Measurements from ENCODE around the gene ZNF284. TPM values are rescaled to one million over a fixed set of nuclear protein-coding genes. Genes with fewer than 3 reads are reported as not detected.

The ZNF284 gene
- 0.72 TPM for polyA plus RNA-seq (2013, experiment 1 of 2)
- 0.88 TPM for polyA plus RNA-seq (2013, experiment 2 of 2)

DNA sequence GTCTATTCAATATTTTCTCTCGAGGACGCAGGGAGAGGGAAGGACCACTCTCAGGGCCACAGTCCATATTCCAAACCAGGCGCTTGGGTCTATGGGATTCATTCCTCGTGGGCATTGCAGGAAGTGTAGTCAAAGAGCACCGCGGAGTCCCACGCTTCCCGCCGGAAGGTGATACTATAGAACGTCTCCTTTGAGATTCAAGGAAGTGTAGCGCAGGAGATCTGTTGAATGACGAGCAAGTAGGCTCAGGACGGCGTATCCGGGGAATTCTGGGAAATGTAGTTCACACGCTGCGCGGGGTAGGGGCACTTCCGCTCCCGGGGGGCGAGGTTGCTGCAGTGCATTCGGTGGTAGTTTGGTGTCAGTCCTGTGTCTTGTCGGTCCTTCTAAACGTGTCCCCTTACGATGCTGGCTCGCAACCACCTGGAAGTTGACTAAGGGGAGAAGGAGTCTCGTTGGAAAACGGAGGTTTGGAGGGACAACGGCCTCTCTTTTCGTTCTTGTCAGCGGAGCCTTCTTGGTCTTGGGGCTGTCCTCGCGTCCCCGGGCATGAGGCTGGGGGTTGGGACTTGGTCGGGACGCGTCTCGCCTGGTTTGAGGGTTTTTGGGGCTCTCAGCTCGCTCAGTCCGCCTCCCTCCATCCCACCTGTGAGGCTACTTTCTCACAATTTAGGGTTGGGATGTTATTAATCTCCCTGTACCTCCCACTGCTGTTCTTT is at the start of gene ZNF284:
ZNF284 (plus strand) TSS at position 336 of the 719 bp plus-strand sequence. CDS start 4,231 bp downstream, outside the sequence.
- H3K4me3 ChIP-seq (ENCODE audit: low read length), result peak within 1 kb of the TSS; percentile 68
- no peak within 1 kb of the TSS for H3K4ac ChIP-seq (ENCODE audit: low read depth, low read length)
- H3K27ac ChIP-seq (ENCODE audit: low read depth, low read length), result no peak within 1 kb of the TSS
- peak; percentile 97 for DNase-seq
- H3K18ac ChIP-seq (ENCODE audit: low read length), result no peak within 1 kb of the TSS
- H3K9ac ChIP-seq (ENCODE audit: low read length), result peak within 1 kb of the TSS; percentile 75
- H2BK15ac ChIP-seq (replicated peaks; ENCODE audit: low read depth), result no peak within 1 kb of the TSS
- peak within 1 kb of the TSS; percentile 47 for H4K5ac ChIP-seq (ENCODE audit: low read length)
- no peaks in the 10 kb centered on the region for H3K79me1 ChIP-seq (ENCODE audit: low read length)
- H3K79me2 ChIP-seq (ENCODE audit: control insufficient read depth, insufficient read depth, low read length), result no peaks in the 10 kb centered on the region
- H4K8ac ChIP-seq (ENCODE audit: low read depth, low read length), result peak within 1 kb of the TSS; percentile 83
- no peak within 1 kb of the TSS for H3K23ac ChIP-seq (ENCODE audit: low read length)
- peak within 1 kb of the TSS; percentile 92 for H3K4me2 ChIP-seq (ENCODE audit: low read length)
- no peaks in the 10 kb centered on the region for H3K4me1 ChIP-seq (ENCODE audit: control insufficient read depth, low read depth, low read length)
- H2BK5ac ChIP-seq (ENCODE audit: low read length), result no peak within 1 kb of the TSS
- no CpG with 5 or more reads among the region's 40 CpGs for WGBS (ENCODE audit: extremely low coverage, insufficient coverage, low lambda C conversion rate)
- H3K27me3 ChIP-seq (ENCODE audit: insufficient read depth, low read length, poor library complexity), result no peaks in the 10 kb centered on the region
- H2AK5ac ChIP-seq (ENCODE audit: low read length), result no peak within 1 kb of the TSS
- peak within 1 kb of the TSS; percentile 88 for H3K56ac ChIP-seq (ENCODE audit: low read length)
- H3K36me3 ChIP-seq (ENCODE audit: control insufficient read depth, insufficient read depth, low read length), result no peaks in the 10 kb centered on the region
- no peak within 1 kb of the TSS for H2BK120ac ChIP-seq (ENCODE audit: low read depth, low read length)

DNA sequence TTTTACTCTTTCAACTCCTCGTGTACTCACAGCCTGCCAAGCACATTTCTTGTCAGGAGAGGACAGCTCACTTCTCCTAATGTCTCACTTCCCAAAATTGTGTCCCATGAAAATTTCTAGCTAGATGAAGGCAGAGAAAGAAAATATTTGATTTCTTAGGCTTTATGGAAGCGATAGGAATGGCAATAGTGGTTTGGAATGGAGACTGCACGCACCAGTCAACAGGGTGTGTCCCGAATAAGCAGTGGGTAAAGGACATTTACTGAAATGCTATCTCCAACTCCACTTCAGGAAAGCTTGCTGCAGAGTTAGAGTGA is 47.1 kb upstream of the ZNF284 start:
- Histone ChIP-seq H3K27ac (ENCODE audit: low read depth, low read length) (no peak overlapping the region), H3K4me2 (ENCODE audit: low read length) (peak overlapping the region; percentile 59), H3K36me3 (ENCODE audit: control insufficient read depth, insufficient read depth, low read length) (no peaks in the 10 kb centered on the region), H3K79me1 (ENCODE audit: low read length) (no peaks in the 10 kb centered on the region), H3K27me3 (ENCODE audit: insufficient read depth, low read length, poor library complexity) (no peaks in the 10 kb centered on the region), H3K56ac (ENCODE audit: low read length) (peak overlapping the region; percentile 89), H3K9ac (ENCODE audit: low read length) (peak overlapping the region; percentile 68), H2BK120ac (ENCODE audit: low read depth, low read length) (no peak overlapping the region), H2BK5ac (ENCODE audit: low read length) (no peak overlapping the region), H3K4ac (ENCODE audit: low read depth, low read length) (peak overlapping the region; percentile 24), H3K23ac (ENCODE audit: low read length) (no peak overlapping the region), H3K4me1 (ENCODE audit: control insufficient read depth, low read depth, low read length) (peaks cover 2% of the 10 kb centered on the region), H2BK15ac (replicated peaks; ENCODE audit: low read depth) (no peak overlapping the region), H4K8ac (ENCODE audit: low read depth, low read length) (peak overlapping the region; percentile 69), H3K79me2 (ENCODE audit: control insufficient read depth, insufficient read depth, low read length) (no peaks in the 10 kb centered on the region), H2AK5ac (ENCODE audit: low read length) (no peak overlapping the region), H3K4me3 (ENCODE audit: low read length) (peak overlapping the region; percentile 33), H3K18ac (ENCODE audit: low read length) (no peak overlapping the region), H4K5ac (ENCODE audit: low read length) (peak overlapping the region; percentile 97)
- DNase-seq, result no peak
- whole genome bisulfite sequencing (ENCODE audit: extremely low coverage, insufficient coverage, low lambda C conversion rate), result no CpG with 5 or more reads among the region's 4 CpGs

DNA sequence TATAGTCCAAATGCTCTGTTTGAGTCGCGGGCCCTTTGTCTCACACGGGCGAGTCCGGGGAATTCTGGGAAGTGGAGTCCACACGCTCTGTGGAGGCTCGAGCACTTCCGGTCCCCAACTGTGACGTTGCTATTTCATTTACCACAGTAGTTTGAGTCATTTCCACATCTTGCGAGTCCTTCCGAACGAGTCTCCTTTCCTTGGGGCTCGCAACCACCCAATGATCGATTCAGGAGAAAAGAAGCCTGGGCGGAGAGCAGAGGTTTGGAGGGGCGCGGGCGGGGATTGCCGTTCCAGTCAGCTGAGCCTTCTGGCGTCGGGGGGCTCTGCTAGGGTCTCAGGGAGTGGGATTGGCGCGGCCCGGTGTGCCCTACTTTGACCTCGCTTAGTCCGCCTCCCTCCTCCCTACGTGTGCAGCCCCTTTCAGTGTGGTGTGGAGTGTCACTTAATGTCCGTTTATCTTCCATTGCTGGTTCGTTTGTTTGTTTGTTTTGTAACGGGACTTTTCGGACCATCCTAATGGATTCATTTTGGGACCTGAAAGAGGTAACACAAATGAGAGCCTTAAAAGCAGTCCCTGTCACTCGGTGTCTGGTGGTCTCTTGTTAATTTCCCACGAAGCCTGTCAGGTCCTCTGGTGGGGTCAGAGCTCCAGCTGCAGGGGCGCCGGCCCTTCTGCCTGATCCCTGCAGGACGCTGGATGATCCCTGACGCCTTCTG is 46.6 kb upstream of the ZNF284 start, which contains the start of gene ZNF222:
ZNF222 (plus strand) TSS at position 163 of the 720 bp plus-strand sequence; CDS start at position 221, 58 bp downstream.
- Histone ChIP-seq H3K36me3 (ENCODE audit: control insufficient read depth, insufficient read depth, low read length) (no peaks in the 10 kb centered on the region), H2BK5ac (ENCODE audit: low read length) (no peak within 1 kb of the TSS), H3K4me2 (ENCODE audit: low read length) (peak within 1 kb of the TSS; percentile 77), H3K18ac (ENCODE audit: low read length) (no peak within 1 kb of the TSS), H3K56ac (ENCODE audit: low read length) (peak within 1 kb of the TSS; percentile 94), H3K23ac (ENCODE audit: low read length) (no peak within 1 kb of the TSS), H3K27ac (ENCODE audit: low read depth, low read length) (no peak within 1 kb of the TSS), H3K79me2 (ENCODE audit: control insufficient read depth, insufficient read depth, low read length) (no peaks in the 10 kb centered on the region), H3K9ac (ENCODE audit: low read length) (peak within 1 kb of the TSS; percentile 85), H3K27me3 (ENCODE audit: insufficient read depth, low read length, poor library complexity) (no peaks in the 10 kb centered on the region), H2AK5ac (ENCODE audit: low read length) (no peak within 1 kb of the TSS), H3K4me1 (ENCODE audit: control insufficient read depth, low read depth, low read length) (peaks cover 2% of the 10 kb centered on the region), H2BK120ac (ENCODE audit: low read depth, low read length) (no peak within 1 kb of the TSS), H2BK15ac (replicated peaks; ENCODE audit: low read depth) (no peak within 1 kb of the TSS), H4K8ac (ENCODE audit: low read depth, low read length) (peak within 1 kb of the TSS; percentile 69), H3K79me1 (ENCODE audit: low read length) (no peaks in the 10 kb centered on the region), H3K4ac (ENCODE audit: low read depth, low read length) (peak within 1 kb of the TSS; percentile 24), H4K5ac (ENCODE audit: low read length) (peak within 1 kb of the TSS; percentile 97), H3K4me3 (ENCODE audit: low read length) (peak within 1 kb of the TSS; percentile 93)
- no CpG with 5 or more reads among the region's 37 CpGs for WGBS (ENCODE audit: extremely low coverage, insufficient coverage, low lambda C conversion rate)
- peak; percentile 87 for DNase-seq

DNA sequence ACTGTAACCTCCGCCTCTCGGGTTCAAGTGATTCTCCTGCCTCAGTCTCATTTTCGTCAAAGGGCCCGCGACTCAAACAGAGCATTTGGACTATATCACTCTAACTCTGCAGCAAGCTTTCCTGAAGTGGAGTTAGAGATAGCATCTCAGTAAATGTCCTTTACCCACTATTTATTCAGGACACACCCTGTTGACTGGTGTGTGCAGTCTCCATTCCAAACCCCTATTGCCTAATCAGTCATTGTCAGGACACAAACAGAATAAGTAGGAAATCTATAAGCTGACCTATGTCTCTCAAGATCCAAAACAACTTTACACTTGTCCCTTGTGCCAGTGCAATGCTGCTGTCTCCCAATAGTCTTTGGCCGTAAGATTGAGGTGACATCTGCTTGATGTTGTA is 45.3 kb upstream of the ZNF284 start:
- H2BK120ac ChIP-seq (ENCODE audit: low read depth, low read length), result no peak overlapping the region
- H3K4me1 ChIP-seq (ENCODE audit: control insufficient read depth, low read depth, low read length), result peaks cover 2% of the 10 kb centered on the region
- H3K27ac ChIP-seq (ENCODE audit: low read depth, low read length), result no peak overlapping the region
- H3K4ac ChIP-seq (ENCODE audit: low read depth, low read length), result no peak overlapping the region
- no peak overlapping the region for H2AK5ac ChIP-seq (ENCODE audit: low read length)
- H2BK15ac ChIP-seq (replicated peaks; ENCODE audit: low read depth), result no peak overlapping the region
- no peak overlapping the region for H4K8ac ChIP-seq (ENCODE audit: low read depth, low read length)
- no peak overlapping the region for H3K4me3 ChIP-seq (ENCODE audit: low read length)
- no peaks in the 10 kb centered on the region for H3K79me1 ChIP-seq (ENCODE audit: low read length)
- no peak overlapping the region for H3K23ac ChIP-seq (ENCODE audit: low read length)
- no peak overlapping the region for H2BK5ac ChIP-seq (ENCODE audit: low read length)
- H3K36me3 ChIP-seq (ENCODE audit: control insufficient read depth, insufficient read depth, low read length), result peaks cover under 1% of the 10 kb centered on the region
- H3K18ac ChIP-seq (ENCODE audit: low read length), result no peak overlapping the region
- no peaks in the 10 kb centered on the region for H3K79me2 ChIP-seq (ENCODE audit: control insufficient read depth, insufficient read depth, low read length)
- no peak overlapping the region for H3K56ac ChIP-seq (ENCODE audit: low read length)
- no peak overlapping the region for H3K9ac ChIP-seq (ENCODE audit: low read length)
- H3K4me2 ChIP-seq (ENCODE audit: low read length), result no peak overlapping the region
- DNase-seq, result no peak
- H4K5ac ChIP-seq (ENCODE audit: low read length), result no peak overlapping the region
- no CpG with 5 or more reads among the region's 6 CpGs for WGBS (ENCODE audit: extremely low coverage, insufficient coverage, low lambda C conversion rate)
- H3K27me3 ChIP-seq (ENCODE audit: insufficient read depth, low read length, poor library complexity), result no peaks in the 10 kb centered on the region

DNA sequence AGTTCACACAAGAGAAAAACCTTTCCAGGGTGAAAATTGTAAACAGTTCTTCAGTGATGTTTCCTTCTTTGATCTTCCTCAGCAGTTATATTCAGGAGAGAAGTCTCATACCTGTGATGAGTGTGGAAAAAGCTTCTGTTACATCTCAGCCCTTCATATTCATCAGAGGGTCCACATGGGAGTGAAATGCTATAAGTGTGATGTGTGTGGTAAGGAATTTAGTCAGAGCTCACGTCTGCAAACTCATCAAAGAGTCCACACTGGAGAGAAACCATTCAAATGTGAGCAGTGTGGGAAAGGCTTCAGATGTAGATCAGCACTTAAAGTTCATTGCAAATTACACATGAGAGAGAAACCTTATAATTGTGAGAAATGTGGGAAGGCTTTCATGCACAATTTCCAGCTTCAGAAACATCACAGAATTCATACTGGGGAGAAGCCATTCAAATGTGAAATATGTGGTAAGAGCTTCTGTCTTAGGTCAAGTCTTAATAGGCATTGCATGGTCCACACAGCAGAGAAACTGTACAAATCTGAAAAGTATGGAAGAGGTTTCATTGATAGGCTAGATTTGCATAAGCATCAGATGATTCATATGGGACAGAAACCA is 39.9 kb upstream of the ZNF284 start:
- Histone ChIP-seq H4K8ac (ENCODE audit: low read depth, low read length) (no peak overlapping the region), H3K36me3 (ENCODE audit: control insufficient read depth, insufficient read depth, low read length) (peaks cover 10% of the 10 kb centered on the region), H3K23ac (ENCODE audit: low read length) (no peak overlapping the region), H3K4me1 (ENCODE audit: control insufficient read depth, low read depth, low read length) (no peaks in the 10 kb centered on the region), H2AK5ac (ENCODE audit: low read length) (no peak overlapping the region), H2BK5ac (ENCODE audit: low read length) (no peak overlapping the region), H3K56ac (ENCODE audit: low read length) (no peak overlapping the region), H3K4me3 (ENCODE audit: low read length) (peak overlapping the region; percentile 28), H3K27ac (ENCODE audit: low read depth, low read length) (no peak overlapping the region), H3K27me3 (ENCODE audit: insufficient read depth, low read length, poor library complexity) (no peaks in the 10 kb centered on the region), H3K79me1 (ENCODE audit: low read length) (no peaks in the 10 kb centered on the region), H2BK120ac (ENCODE audit: low read depth, low read length) (no peak overlapping the region), H3K79me2 (ENCODE audit: control insufficient read depth, insufficient read depth, low read length) (no peaks in the 10 kb centered on the region), H3K4ac (ENCODE audit: low read depth, low read length) (no peak overlapping the region), H3K18ac (ENCODE audit: low read length) (no peak overlapping the region), H4K5ac (ENCODE audit: low read length) (no peak overlapping the region), H2BK15ac (replicated peaks; ENCODE audit: low read depth) (no peak overlapping the region), H3K4me2 (ENCODE audit: low read length) (no peak overlapping the region), H3K9ac (ENCODE audit: low read length) (no peak overlapping the region)
- DNase-seq, result no peak
- no CpG with 5 or more reads among the region's 1 CpG for WGBS (ENCODE audit: extremely low coverage, insufficient coverage, low lambda C conversion rate)
